ENCODE data around the gene SPATA13.

Gene SPATA13

GRCh38 chr13:24225062-24225461 lies 64.5 kb downstream of the SPATA13 start:
- no peak for DNase-seq

DNA sequence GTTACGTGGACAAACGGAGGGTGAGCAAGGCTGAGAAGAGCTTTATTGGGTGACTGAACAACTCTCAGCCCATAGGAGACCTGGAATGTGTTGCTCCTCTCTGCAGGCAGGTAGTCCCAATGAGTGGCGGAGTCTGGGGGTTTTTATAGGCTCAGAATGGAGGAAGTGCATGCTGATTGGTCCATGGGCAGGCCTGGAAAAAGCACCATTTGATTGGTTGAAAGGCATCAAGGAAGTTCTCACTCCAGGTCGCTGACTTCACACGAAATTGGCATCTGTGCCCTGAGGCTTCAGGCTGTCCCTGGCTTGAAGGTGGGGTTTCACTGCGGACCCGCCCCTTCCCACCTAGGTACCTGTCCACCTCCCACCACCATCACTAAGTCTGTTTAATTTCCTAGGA lies 65.4 kb downstream of the SPATA13 start:
- DNase-seq: no peak

DNA sequence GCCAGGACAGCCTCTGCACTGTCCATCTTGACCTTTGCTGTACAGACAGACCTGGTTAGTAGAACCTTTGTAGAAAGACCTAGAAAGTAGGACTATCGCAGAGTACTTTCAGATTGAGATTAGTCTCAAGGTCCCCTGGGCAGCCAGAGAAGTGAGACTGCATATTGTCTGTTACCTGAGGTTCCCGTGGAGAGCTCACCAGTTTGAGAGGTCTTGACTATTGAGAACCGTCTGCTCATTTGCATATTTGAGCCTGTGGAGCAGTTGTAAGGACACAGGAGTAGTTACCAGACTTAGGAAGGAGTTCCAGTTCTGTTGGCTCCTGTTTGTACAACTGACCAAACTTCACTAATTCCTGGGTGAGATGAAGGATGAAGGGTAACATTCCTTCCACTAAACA lies 66.2 kb downstream of the SPATA13 start:
- DNase-seq: no peak

DNA sequence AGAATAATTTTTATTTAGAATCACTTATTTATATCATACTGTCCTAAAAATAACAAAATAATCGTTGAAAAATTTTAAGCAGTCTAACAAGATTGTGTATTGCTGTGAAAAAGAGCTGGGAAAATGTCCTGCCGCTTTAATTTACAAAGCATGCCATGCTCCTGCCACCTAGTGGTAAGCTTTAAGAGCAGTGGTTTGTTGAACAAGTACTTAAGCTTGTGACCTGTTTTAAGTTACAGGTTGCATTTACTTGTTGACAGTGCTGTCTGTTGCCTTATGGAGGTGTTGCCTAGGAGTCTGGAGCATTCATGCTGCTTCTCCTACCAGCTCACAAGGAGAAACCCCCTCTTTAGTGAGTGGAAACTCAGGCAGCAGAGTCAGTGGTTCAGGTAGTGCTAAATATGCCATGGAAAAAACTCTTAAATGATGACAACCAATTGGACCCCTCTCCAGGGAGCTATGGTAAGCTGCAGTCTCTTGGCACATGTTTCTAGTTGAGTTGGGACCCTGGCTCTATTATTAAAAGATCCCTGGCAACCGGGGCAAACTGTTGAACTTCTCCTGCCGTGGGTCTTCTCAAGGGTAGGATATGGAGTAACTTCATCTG lies 68.4 kb downstream of the SPATA13 start:
- no peak for DNase-seq

GRCh38 chr13:24230428-24231072 lies 70.0 kb downstream of the SPATA13 start:
- DNase-seq: no peak

DNA sequence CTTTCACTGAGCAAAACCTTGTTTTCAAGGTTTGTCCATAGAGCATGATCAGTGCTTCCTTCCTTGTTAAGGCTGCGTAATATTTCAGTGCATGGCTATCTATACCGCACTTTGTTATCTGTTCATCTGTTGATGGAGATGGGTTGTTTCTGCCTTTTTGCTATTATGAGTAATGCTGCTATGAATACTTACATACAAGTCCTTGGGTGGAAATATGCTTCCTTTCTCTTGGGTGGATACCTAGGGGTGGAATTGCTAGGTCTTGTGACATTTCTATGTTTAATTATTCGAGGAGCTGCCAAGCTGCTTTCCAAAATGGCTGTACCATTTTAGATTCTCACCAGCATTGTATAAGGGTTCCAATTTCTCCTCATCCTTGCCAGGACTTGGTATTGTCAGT lies 70.9 kb downstream of the SPATA13 start:
- DNase-seq: no peak

GRCh38 chr13:24232037-24232436 lies 71.5 kb downstream of the SPATA13 start:
- DNase-seq: no peak

DNA sequence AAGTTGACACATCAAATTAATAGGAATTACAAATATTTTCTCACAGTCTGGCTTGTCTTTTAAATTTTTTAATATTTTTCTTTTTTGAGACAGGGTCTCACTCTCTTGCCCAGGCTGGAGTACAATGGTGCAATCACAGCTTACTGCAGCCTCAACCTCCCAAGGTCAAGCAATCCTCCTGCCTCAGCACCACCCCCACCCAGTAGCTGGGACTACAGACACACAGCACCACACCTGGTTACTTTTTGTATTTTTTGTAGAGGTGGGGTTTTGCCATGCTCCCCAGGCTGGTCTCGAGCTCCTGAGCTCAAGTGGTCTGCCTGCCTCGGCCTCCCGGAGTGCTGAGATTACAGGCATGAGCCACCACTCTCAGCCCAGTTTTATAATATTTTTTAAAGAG lies 72.0 kb downstream of the SPATA13 start:
- no peak for DNase-seq

- DNase-seq: no peak
These were observed 72.9 kb downstream of the SPATA13 start for GRCh38 chr13:24233351-24233901.

DNA sequence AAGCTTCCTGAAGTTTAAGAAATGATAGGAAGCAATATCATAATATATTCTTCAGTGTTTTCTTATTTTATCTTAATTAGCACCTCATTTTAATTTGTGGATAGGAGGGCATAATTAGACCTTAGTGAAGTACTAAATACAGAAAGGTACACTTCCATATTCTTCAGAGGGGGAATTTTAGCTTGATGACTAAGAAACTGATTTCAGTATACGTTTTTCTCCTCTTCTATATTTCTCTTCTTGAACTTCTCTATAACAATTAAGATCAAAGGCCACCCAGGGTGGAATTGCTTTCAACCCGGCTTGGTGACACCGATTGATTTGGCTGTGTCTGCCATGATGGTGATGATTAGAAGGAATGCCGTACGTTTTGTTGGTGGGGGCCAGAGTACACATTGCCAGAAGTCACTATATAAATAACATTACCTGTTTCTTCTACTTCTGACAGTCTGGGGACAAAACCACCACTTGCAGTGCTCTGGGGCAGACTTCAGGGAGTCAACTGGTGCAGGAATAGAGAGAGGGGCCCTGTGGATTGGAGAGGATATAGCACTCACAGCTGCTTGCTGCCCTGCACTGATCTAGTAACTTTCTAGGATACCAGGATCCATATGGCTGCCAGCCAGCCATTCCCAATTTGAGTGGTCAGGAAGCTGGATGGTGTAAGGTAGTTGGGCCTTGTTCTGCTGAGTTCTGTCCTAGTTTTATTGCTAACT lies 73.8 kb downstream of the SPATA13 start:
- DNase-seq: no peak

DNA sequence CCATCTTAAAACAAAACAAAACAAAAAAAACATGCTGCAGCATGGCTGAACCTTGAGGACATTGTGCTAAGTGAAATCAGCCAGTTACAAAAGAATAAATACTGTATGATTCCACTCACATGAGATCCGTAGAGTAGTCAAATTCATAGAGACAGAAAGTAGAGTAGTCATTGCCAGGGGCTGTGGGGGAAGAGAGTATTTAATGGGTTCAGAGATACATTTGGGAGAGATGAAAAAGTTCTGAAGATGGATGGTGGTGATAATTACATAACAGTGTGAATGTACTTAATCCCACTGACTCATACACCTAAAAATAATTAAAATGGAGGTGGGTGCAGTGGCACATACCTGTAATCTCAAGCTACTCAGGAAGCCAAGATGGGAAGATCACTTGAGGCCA lies 76.8 kb downstream of the SPATA13 start:
- no peak for DNase-seq

DNA sequence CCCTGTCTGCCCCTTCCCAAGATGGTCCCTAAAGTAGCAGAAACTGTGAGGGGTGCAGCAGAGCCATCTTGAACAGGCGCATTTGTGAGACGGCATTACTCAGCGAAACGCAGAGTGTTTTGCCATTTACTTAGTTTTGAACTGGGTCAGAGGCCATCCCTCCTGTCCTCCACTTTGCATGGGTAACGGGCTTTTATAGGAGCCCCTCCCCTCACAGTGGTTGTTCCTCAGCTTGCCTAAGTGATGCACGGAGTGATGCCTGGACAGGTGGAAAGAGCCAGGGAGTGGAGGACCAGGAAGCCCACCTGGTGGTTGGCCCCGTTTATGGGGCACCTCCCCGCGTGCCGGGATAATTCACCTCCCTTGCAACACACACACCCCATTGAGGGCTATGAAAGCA lies 80.8 kb downstream of the SPATA13 start:
- no peak for DNase-seq

GRCh38 chr13:24242100-24242499 lies 81.6 kb downstream of the SPATA13 start:
- no peak for DNase-seq

DNA sequence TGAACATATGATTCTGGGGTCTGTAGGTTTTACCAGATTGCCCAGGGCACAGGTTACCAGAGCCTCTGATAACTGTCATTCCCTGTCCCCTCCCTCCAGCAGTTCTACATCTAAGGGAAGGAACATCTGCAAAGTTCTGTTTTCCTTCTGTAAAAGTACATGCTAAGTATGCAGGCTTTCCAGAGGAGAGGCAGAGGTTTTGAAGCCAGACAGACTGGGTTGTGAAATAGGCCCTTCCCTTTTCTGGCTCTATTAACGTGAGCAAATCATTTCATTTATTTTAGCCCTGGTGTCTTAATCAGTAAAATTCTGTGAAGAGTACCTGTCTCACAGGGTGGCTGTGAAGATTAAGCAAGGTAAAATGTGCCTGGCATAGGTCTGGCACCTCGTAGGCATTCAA lies 82.8 kb downstream of the SPATA13 start:
- no peak for DNase-seq

GRCh38 chr13:24244802-24245201 lies 84.3 kb downstream of the SPATA13 start:
- no peak for DNase-seq

DNA sequence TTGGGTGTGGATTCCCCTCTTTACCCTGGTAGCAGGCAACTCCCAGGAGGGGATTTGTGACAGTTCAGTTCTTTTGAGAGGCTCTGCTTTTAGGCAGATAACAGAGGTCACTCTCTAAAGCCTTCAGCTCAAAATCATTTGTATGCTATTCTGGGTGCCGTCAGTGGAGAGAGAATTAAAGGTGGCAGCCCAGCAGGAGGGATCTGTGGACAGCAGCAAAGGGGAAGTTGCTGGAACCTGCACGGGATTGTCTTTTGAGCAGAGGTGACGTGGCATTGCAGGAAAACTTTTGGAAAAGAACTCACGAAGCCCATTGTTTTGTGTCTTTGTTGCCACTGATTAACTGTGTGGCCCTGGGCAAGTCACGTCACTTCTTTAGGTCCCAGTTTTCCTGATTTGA lies 86.5 kb downstream of the SPATA13 start:
- no peak for DNase-seq

- no peak for DNase-seq
These were observed 89.1 kb downstream of the SPATA13 start for GRCh38 chr13:24249624-24250023.

DNA sequence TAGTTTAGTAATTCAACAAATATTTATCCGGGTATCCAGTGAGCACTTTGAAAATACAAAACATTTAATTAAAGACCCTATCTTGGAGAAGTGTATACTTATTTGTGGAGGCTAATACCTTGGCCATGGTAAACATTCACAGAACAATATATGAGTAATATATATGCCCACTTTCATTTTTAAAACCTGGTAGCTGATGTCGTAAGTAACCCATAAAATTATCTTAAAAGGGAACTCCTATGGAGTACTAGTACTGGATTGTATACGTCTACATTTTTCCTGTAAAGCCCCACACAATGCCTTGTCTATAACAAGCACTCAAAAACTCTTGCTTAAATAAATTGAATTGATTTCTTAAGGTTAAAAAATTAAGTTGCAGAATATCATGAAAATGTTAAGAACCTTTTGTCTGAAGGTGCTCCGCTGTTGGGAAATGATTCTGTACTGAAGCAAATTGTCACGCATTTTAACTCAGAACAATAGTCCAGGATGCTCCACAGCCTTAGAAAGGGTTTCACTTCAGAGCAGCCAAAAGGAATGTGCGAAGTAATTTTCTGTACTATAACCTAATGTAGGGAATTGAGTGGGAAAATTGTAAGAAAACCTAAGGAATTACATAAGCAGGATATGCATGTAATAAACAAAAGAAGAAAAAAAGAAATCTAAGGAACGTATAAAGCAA lies 90.0 kb downstream of the SPATA13 start:
- DNase-seq: no peak

GRCh38 chr13:24251525-24251924 lies 91.0 kb downstream of the SPATA13 start:
- DNase-seq: peak; percentile 72

DNA sequence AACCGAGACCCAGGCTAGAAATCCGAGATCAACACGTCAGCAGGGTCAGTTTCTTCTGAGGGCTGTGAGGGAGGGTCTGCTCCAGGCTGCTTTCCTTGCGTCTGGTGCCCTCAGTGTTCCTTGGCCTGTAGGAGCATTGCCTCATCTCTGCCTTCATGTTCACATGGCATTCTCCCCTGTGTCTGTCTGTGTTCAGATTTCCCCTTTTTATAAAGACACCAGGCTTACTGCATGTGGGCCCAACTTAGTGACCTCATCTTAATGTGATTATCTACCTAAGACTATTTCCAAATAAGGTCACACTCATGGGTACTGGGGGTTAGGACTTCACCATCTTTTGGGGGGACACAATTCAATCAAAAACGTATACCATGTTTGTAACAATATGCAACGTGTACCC lies 91.6 kb downstream of the SPATA13 start:
- DNase-seq: no peak

DNA sequence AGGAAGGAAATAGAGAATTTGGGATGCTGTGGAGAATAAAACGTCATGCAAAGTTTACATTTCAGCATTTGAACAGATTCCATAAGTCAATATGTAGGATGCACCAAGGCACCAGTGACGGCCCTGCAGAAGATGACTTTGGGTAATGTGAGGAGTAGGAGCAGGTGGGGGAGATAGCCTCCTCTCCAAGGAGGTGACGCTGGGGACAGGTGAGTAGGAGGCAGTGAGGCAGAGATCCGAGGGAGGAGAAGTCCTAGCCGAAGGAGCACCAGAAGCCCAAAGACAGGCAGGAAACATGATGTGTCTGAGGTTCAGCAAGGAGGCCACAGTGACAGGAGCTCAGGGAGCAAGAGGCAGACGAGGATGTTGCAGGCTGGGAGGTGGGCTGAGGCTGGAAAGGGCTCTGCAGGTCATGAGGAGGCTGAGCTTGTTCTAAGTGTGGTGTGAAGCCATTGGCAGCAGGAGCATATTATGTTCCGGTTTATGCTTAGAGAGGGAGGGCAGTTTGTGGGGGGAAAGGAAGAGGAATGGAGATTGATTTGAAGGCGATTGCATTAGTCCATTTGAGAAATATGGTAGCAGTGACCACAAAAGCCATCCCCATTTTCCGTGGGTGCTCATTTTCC lies 93.1 kb downstream of the SPATA13 start:
- no peak for DNase-seq

DNA sequence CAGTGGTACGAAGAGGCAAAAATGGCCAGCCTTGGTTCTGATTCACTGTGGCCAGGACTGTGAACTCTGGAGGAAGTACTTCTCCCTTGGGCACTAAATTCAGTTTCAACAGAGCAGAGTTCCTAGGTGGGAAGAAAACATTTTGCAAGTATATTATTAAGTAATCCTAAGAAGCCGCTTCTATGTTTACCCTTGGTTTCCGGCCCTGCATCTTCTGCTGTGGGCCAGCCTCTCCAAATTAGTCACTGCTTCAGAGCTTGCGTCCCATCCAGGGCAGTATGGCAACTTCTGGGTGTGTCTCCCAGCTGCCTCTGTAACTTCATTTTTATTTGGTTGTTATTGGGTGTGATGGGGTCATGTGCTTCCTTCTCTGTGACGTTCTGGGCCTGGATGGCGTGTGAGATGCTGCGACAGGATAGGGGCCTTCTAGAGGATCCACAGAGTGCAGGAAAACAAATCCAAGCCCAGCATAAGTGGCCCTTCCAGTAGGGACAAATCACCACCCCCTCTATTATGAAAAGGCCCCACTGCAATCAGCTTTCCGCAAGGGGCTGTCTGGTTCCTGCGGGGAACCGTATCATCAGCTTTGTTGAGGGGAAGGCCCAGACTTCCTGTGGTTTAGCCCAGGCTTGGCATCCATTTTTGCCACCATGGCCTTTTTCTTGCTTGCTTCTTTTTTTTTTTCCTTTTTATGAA lies 93.8 kb downstream of the SPATA13 start:
- peak; percentile 62 for DNase-seq

Data from T-helper 9 cell (primary cell).